Ramos (cell line): Measurements from ENCODE around the gene BICC1.

Experiments
- in situ Hi-C: fragments of 300-500 bp; cut with MboI; formaldehyde crosslinking; loops from one replicate; pipeline ENCODE4 v1.14.3; 2022; ENCODE audit warnings: low sequenced_read_pairs; ENCODE audit not compliant: unreplicated experiment

The BICC1 gene

GRCh38 chr10:58514111-58514770 lies 1.6 kb downstream of the BICC1 start:
- in situ Hi-C loops: no loop called here

- in situ Hi-C loops: no loop called here
These were observed 2.7 kb downstream of the BICC1 start for GRCh38 chr10:58515291-58515941.

- in situ Hi-C loops: no loop called here
These were observed 3.4 kb downstream of the BICC1 start for GRCh38 chr10:58516119-58516518.

- in situ Hi-C loops: no loop called here
These were observed 4.0 kb downstream of the BICC1 start for GRCh38 chr10:58516671-58517070.

GRCh38 chr10:58517081-58517480 lies 4.4 kb downstream of the BICC1 start:
- in situ Hi-C loops: no loop called here

GRCh38 chr10:58517491-58518355 lies 5.1 kb downstream of the BICC1 start:
- in situ Hi-C loops: no loop called here

- in situ Hi-C loops: no loop called here
These were observed 6.1 kb downstream of the BICC1 start for GRCh38 chr10:58518775-58519174.

GRCh38 chr10:58529077-58529728 lies 16.5 kb downstream of the BICC1 start:
- in situ Hi-C loops: loop anchor here (25.0 kb wide), 1 partner anchor 1083 kb away; no protein-coding TSS in a partner anchor

GRCh38 chr10:58531084-58531695 lies 18.5 kb downstream of the BICC1 start:
- in situ Hi-C loops: loop anchor here (25.0 kb wide), 1 partner anchor 1081 kb away; no protein-coding TSS in a partner anchor

GRCh38 chr10:58535311-58535710 lies 22.6 kb downstream of the BICC1 start:
- in situ Hi-C loops: loop anchor here (25.0 kb wide), 1 partner anchor 1077 kb away; no protein-coding TSS in a partner anchor

- in situ Hi-C loops: loop anchor here (25.0 kb wide), 1 partner anchor 1069 kb away; no protein-coding TSS in a partner anchor
These were observed 30.5 kb downstream of the BICC1 start for GRCh38 chr10:58543141-58543540.

- in situ Hi-C loops: loop anchor here (25.0 kb wide), 1 partner anchor 1068 kb away; no protein-coding TSS in a partner anchor
These were observed 31.5 kb downstream of the BICC1 start for GRCh38 chr10:58544135-58544534.

- in situ Hi-C loops: loop anchor here (25.0 kb wide), 1 partner anchor 1067 kb away; no protein-coding TSS in a partner anchor
These were observed 32.8 kb downstream of the BICC1 start for GRCh38 chr10:58545427-58545826.

GRCh38 chr10:58546137-58546536 lies 33.5 kb downstream of the BICC1 start:
- in situ Hi-C loops: loop anchor here (25.0 kb wide), 1 partner anchor 1066 kb away; no protein-coding TSS in a partner anchor

GRCh38 chr10:58546722-58547445 lies 34.2 kb downstream of the BICC1 start:
- in situ Hi-C loops: loop anchor here (25.0 kb wide), 1 partner anchor 1065 kb away; no protein-coding TSS in a partner anchor

- in situ Hi-C loops: loop anchor here (25.0 kb wide), 1 partner anchor 1064 kb away; no protein-coding TSS in a partner anchor
These were observed 35.3 kb downstream of the BICC1 start for GRCh38 chr10:58547963-58548362.

GRCh38 chr10:58554316-58554715 lies 41.6 kb downstream of the BICC1 start:
- in situ Hi-C loops: no loop called here

GRCh38 chr10:58555170-58555929 lies 42.7 kb downstream of the BICC1 start:
- in situ Hi-C loops: no loop called here
